ENCODE results near the gene AMH.

DNA sequence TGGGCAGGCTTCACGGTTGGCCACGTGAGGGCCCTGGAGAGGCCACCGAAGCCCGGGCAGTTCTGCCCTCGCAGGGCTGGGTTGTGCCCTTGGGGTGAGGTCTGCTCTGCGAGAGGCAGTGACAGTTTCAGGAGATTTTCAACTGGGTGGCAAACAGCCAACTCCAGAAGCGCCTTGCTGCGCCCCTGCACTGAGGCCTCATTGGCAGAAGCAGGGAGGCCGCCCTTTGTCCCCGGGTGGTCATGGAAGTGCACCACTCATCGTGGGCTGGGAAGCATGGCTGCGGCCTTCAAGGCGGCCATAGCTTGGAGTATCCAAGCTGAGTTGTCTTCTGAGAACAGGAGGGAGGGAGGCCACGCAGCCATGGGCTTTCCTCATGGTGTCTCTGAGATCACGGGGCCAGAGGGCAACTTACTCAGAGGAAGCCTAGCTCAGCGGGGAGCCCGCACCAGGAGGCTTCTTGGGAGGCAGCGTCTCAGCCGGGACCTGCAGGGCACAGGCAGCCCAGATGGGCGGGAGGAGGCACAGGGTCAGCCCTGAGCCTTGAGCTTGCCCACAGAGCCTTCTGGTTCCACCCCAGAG lies 27.8 kb upstream of the AMH start:
- TF ChIP-seq POLR2A (IDR thresholded peaks at IDR 0.05): no peak
- TF ChIP-seq, protein P1, sequence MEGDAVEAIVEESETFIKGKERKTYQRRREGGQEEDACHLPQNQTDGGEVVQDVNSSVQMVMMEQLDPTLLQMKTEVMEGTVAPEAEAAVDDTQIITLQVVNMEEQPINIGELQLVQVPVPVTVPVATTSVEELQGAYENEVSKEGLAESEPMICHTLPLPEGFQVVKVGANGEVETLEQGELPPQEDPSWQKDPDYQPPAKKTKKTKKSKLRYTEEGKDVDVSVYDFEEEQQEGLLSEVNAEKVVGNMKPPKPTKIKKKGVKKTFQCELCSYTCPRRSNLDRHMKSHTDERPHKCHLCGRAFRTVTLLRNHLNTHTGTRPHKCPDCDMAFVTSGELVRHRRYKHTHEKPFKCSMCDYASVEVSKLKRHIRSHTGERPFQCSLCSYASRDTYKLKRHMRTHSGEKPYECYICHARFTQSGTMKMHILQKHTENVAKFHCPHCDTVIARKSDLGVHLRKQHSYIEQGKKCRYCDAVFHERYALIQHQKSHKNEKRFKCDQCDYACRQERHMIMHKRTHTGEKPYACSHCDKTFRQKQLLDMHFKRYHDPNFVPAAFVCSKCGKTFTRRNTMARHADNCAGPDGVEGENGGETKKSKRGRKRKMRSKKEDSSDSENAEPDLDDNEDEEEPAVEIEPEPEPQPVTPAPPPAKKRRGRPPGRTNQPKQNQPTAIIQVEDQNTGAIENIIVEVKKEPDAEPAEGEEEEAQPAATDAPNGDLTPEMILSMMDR (IDR thresholded peaks at IDR 0.05): no peak
